ENCODE data around the gene VEGFD.

Gene VEGFD

GRCh38 chrX:15359701-15360100 is 24.5 kb downstream of the VEGFD start:
- no peak for DNase-seq (ENCODE audit: low read depth in 2 of 2)

GRCh38 chrX:15358533-15358932 is 25.7 kb downstream of the VEGFD start:
- DNase-seq (ENCODE audit: low read depth in 2 of 2) = no peak

- DNase-seq (ENCODE audit: low read depth in 2 of 2) = no peak
These were observed 27.8 kb downstream of the VEGFD start for GRCh38 chrX:15356444-15356843.

- no peak for DNase-seq (ENCODE audit: low read depth in 2 of 2)
These were observed 33.8 kb downstream of the VEGFD start for GRCh38 chrX:15350329-15350996.

- no peak for DNase-seq (ENCODE audit: low read depth in 2 of 2)
These were observed 35.2 kb downstream of the VEGFD start for GRCh38 chrX:15349046-15349445.

GRCh38 chrX:15345976-15346375 is 38.2 kb downstream of the VEGFD start:
- DNase-seq (ENCODE audit: low read depth in 2 of 2) = no peak

GRCh38 chrX:15344106-15344505 is 40.1 kb downstream of the VEGFD start:
- no peak for DNase-seq (ENCODE audit: low read depth in 2 of 2)

GRCh38 chrX:15343075-15343476 is 41.1 kb downstream of the VEGFD start:
- DNase-seq (ENCODE audit: low read depth in 2 of 2) = no peak

- no peak for DNase-seq (ENCODE audit: low read depth in 2 of 2)
These were observed 43.3 kb downstream of the VEGFD start for GRCh38 chrX:15340867-15341266.

- peak in 1 of 2 donors; percentile 12 for DNase-seq (ENCODE audit: low read depth in 2 of 2)
These were observed 48.2 kb downstream of the VEGFD start for GRCh38 chrX:15336023-15336413.

GRCh38 chrX:15335135-15336022 is 48.8 kb downstream of the VEGFD start, which contains the start of gene PIGA:
TSS of gene PIGA (minus strand) at chrX:15335523. CDS start at chrX:15331930, 3,593 bp downstream.
- DNase-seq (ENCODE audit: low read depth in 2 of 2) = peak; percentile 76 to 82

- no peak for DNase-seq (ENCODE audit: low read depth in 2 of 2)
These were observed 49.7 kb downstream of the VEGFD start for GRCh38 chrX:15334561-15334960.

GRCh38 chrX:15328821-15329220 is 55.4 kb downstream of the VEGFD start:
- DNase-seq (ENCODE audit: low read depth in 2 of 2) = no peak

- no peak for DNase-seq (ENCODE audit: low read depth in 2 of 2)
These were observed 56.1 kb downstream of the VEGFD start for GRCh38 chrX:15328131-15328530.

GRCh38 chrX:15322472-15322871 is 61.7 kb downstream of the VEGFD start:
- DNase-seq (ENCODE audit: low read depth in 2 of 2) = no peak

GRCh38 chrX:15322072-15322471 is 62.1 kb downstream of the VEGFD start:
- no peak for DNase-seq (ENCODE audit: low read depth in 2 of 2)

- DNase-seq (ENCODE audit: low read depth in 2 of 2) = no peak
These were observed 62.8 kb downstream of the VEGFD start for GRCh38 chrX:15321447-15321846.

GRCh38 chrX:15320297-15320696 is 63.9 kb downstream of the VEGFD start:
- DNase-seq (ENCODE audit: low read depth in 2 of 2) = no peak

GRCh38 chrX:15319075-15319474 is 65.1 kb downstream of the VEGFD start:
- no peak for DNase-seq (ENCODE audit: low read depth in 2 of 2)

- DNase-seq (ENCODE audit: low read depth in 2 of 2) = no peak
These were observed 68.7 kb downstream of the VEGFD start, which contains the start of gene ASB11 for GRCh38 chrX:15315509-15315908. TSS of gene ASB11 (minus strand) at chrX:15315640. CDS start at chrX:15315605, 35 bp downstream.

- DNase-seq (ENCODE audit: low read depth in 2 of 2) = no peak
These were observed 69.7 kb downstream of the VEGFD start for GRCh38 chrX:15314472-15314871.

GRCh38 chrX:15311119-15311518 is 73.1 kb downstream of the VEGFD start:
- no peak for DNase-seq (ENCODE audit: low read depth in 2 of 2)

GRCh38 chrX:15310117-15310516 is 74.1 kb downstream of the VEGFD start:
- no peak for DNase-seq (ENCODE audit: low read depth in 2 of 2)

Data from activated CD8-positive, alpha-beta memory T cell treated with anti-CD3 and anti-CD28 coated beads for 4 hours (primary cell).